Right lobe of liver (tissue), 4 donors: Measurements from ENCODE around the gene NRCAM.

Experiments used
- POLR2A ChIP-seq: fragments of 450-650 bp; IDR thresholded peaks from one replicate; pipeline ENCODE4 v1.6.1; 2017; ENCODE audit warnings: antibody characterized with exemption, mild to moderate bottlenecking
- TF ChIP-seq, protein P1 (sequence below), 4 donors: fragments of 200-600 bp in 3 of 4; fragments of 450-650 bp in 1 of 4; IDR thresholded peaks; one replicate each; pipeline versions ENCODE4 v1.5.1 to v1.8.0; 2016 to 2022; ENCODE audit warnings: antibody characterized with exemption in 4 of 4, mild to moderate bottlenecking in 2 of 4
- donor health status: DM: no; HTN: no; CAD: no.
- donor health status: DM: no; HTN: no; CAD: no.
- donor health status: DM: no; HTN: yes; CAD: no.

DNA sequence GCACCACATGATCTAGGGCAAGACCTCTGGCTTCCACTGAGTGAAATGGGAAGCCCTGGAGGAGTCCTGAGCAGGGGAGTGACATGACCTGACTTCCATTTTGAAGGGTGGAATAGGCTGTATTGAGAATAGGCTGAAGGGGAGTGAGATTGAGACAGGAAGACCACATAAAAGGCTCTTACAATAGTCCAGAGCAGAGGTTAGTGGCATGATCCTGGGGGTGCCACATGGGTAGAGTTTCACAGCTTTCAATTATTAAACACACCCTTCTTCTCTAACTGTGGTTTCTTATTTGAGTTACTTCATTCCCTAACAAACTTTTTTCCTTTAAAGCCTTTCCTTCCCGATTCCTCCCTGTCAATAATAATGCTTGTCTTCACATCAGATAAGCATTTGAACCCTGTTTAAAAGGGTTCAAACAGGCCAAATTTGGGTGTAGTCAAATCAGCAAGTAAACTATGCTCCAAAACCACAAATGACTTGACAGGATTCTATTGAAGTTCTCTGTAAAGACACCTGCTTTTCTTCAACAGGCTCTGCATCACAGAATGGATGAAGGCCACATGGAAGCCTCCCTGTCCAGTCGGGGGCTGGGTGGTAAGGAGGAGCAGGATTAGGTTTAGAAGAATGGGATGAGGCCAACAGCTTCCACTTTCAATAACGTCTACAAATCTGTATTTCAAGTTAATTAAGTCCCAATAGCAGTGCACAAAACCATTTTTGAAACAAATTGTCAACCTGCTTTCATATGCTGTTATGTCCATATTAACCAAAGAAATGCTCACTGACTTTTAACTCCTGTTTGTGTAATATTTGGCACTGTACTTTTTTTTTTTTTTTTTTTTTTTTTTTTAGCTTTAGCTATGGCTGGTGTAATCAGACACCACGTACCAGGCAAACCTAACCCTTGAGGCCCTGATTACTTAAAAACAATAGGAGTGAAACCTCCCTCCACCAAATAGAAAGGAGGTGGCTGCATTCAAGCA is 131.9 kb downstream of the NRCAM start:
- no peak for TF ChIP-seq POLR2A
- TF ChIP-seq, protein P1, sequence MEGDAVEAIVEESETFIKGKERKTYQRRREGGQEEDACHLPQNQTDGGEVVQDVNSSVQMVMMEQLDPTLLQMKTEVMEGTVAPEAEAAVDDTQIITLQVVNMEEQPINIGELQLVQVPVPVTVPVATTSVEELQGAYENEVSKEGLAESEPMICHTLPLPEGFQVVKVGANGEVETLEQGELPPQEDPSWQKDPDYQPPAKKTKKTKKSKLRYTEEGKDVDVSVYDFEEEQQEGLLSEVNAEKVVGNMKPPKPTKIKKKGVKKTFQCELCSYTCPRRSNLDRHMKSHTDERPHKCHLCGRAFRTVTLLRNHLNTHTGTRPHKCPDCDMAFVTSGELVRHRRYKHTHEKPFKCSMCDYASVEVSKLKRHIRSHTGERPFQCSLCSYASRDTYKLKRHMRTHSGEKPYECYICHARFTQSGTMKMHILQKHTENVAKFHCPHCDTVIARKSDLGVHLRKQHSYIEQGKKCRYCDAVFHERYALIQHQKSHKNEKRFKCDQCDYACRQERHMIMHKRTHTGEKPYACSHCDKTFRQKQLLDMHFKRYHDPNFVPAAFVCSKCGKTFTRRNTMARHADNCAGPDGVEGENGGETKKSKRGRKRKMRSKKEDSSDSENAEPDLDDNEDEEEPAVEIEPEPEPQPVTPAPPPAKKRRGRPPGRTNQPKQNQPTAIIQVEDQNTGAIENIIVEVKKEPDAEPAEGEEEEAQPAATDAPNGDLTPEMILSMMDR (IDR thresholded peaks at IDR 0.05), result no peak
